ENCODE measurements around the gene FEZ2.

Gene FEZ2

GRCh38 chr2:36560726-36561125 is 37.2 kb downstream of the FEZ2 start:
- TF ChIP-seq EZH2phosphoT487 (IDR thresholded peaks at IDR 0.05; ENCODE audit: low read depth), result no peak
- no peak for TF ChIP-seq CTCF (IDR thresholded peaks at IDR 0.05; ENCODE audit: low read depth, low read length)
- Histone ChIP-seq H2AFZ (ENCODE audit: low read depth, low read length) (no peak overlapping the region), H3K4me1 (ENCODE audit: low read length) (no peaks in the 10 kb centered on the region), H4K20me1 (ENCODE audit: insufficient read depth, low read length) (no peaks in the 10 kb centered on the region), H3K36me3 (replicated peaks; ENCODE audit: low read depth, low read length) (peaks cover 6% of the 10 kb centered on the region), H3K9ac (ENCODE audit: low read length) (no peak overlapping the region), H3K4me2 (ENCODE audit: low read length) (no peak overlapping the region), H3K9me3 (ENCODE audit: insufficient read depth, low read length) (no peaks in the 10 kb centered on the region), H3K79me2 (ENCODE audit: low read length) (no peaks in the 10 kb centered on the region), H3K27me3 (ENCODE audit: low read depth, low read length) (no peaks in the 10 kb centered on the region), H3K4me3 (ENCODE audit: low read length) (no peak overlapping the region), H3K27ac (ENCODE audit: low read length) (no peak overlapping the region)

DNA sequence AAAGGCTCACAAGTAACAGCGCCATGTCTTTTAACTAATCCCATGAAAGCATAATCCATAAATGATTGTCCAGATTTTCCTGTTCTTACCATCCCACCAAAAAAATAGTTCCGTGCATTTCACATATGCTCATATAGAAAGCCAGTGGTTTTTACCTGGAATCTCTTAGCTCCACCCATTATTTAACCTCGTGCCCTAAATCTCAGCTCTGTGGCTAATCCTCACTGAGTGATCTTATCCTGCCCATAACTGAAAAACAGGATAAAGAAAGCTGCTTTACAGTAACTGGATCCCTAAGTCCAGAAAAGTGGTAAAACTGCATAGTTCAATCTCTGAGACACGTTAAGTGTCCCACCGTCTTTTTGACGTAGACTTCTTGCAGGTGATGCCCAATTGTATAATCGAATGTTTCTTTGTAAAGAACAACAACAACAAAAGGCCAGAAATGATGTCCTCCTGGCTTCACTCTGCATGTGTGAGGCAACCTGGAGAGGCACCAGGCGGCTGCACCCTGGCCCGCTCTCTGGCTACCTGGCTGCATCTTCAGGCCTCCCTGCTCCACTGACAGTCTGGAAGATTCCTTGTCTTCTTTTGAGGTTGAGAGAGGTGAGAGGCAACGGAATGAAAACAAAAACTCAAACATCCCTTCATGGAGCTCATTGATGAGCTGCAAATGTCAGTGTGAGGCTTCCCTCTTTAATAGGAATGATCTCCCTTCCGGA is 38.6 kb downstream of the FEZ2 start:
- Histone ChIP-seq H3K9ac (ENCODE audit: low read length) (no peak overlapping the region), H4K20me1 (ENCODE audit: insufficient read depth, low read length) (no peaks in the 10 kb centered on the region), H3K4me3 (ENCODE audit: low read length) (no peak overlapping the region), H3K9me3 (ENCODE audit: insufficient read depth, low read length) (no peaks in the 10 kb centered on the region), H3K36me3 (replicated peaks; ENCODE audit: low read depth, low read length) (peaks cover 8% of the 10 kb centered on the region), H3K79me2 (ENCODE audit: low read length) (no peaks in the 10 kb centered on the region), H2AFZ (ENCODE audit: low read depth, low read length) (no peak overlapping the region), H3K27ac (ENCODE audit: low read length) (no peak overlapping the region), H3K4me1 (ENCODE audit: low read length) (no peaks in the 10 kb centered on the region), H3K27me3 (ENCODE audit: low read depth, low read length) (no peaks in the 10 kb centered on the region), H3K4me2 (ENCODE audit: low read length) (no peak overlapping the region)
- no peak for TF ChIP-seq EZH2phosphoT487 (IDR thresholded peaks at IDR 0.05; ENCODE audit: low read depth)
- TF ChIP-seq CTCF (IDR thresholded peaks at IDR 0.05; ENCODE audit: low read depth, low read length), result no peak

GRCh38 chr2:36556842-36557241 is 41.1 kb downstream of the FEZ2 start:
- peaks cover 7% of the 10 kb centered on the region for H3K4me1 ChIP-seq (ENCODE audit: low read length)
- H3K27ac ChIP-seq (ENCODE audit: low read length), result no peak overlapping the region
- peaks cover 15% of the 10 kb centered on the region for H3K36me3 ChIP-seq (replicated peaks; ENCODE audit: low read depth, low read length)
- no peak overlapping the region for H3K4me2 ChIP-seq (ENCODE audit: low read length)
- H3K9me3 ChIP-seq (ENCODE audit: insufficient read depth, low read length), result no peaks in the 10 kb centered on the region
- no peak overlapping the region for H3K9ac ChIP-seq (ENCODE audit: low read length)
- no peaks in the 10 kb centered on the region for H3K27me3 ChIP-seq (ENCODE audit: low read depth, low read length)
- no peak for TF ChIP-seq EZH2phosphoT487 (IDR thresholded peaks at IDR 0.05; ENCODE audit: low read depth)
- no peak for TF ChIP-seq CTCF (IDR thresholded peaks at IDR 0.05; ENCODE audit: low read depth, low read length)
- no peak overlapping the region for H2AFZ ChIP-seq (ENCODE audit: low read depth, low read length)
- H3K79me2 ChIP-seq (ENCODE audit: low read length), result no peaks in the 10 kb centered on the region
- H4K20me1 ChIP-seq (ENCODE audit: insufficient read depth, low read length), result no peaks in the 10 kb centered on the region
- H3K4me3 ChIP-seq (ENCODE audit: low read length), result no peak overlapping the region

GRCh38 chr2:36555789-36556188 is 42.2 kb downstream of the FEZ2 start:
- Histone ChIP-seq H3K79me2 (ENCODE audit: low read length) (no peaks in the 10 kb centered on the region), H3K36me3 (replicated peaks; ENCODE audit: low read depth, low read length) (peaks cover 15% of the 10 kb centered on the region), H3K9me3 (ENCODE audit: insufficient read depth, low read length) (no peaks in the 10 kb centered on the region), H4K20me1 (ENCODE audit: insufficient read depth, low read length) (no peaks in the 10 kb centered on the region), H3K4me3 (ENCODE audit: low read length) (no peak overlapping the region), H3K9ac (ENCODE audit: low read length) (no peak overlapping the region), H3K4me2 (ENCODE audit: low read length) (no peak overlapping the region), H3K4me1 (ENCODE audit: low read length) (peaks cover 7% of the 10 kb centered on the region), H3K27ac (ENCODE audit: low read length) (no peak overlapping the region), H2AFZ (ENCODE audit: low read depth, low read length) (no peak overlapping the region), H3K27me3 (ENCODE audit: low read depth, low read length) (no peaks in the 10 kb centered on the region)
- TF ChIP-seq CTCF (IDR thresholded peaks at IDR 0.05; ENCODE audit: low read depth, low read length), result no peak
- no peak for TF ChIP-seq EZH2phosphoT487 (IDR thresholded peaks at IDR 0.05; ENCODE audit: low read depth)
